Subcutaneous adipose tissue (tissue), 4 donors: Measurements from ENCODE around the gene VCAN. TPM values are rescaled to one million over a fixed set of nuclear protein-coding genes. Genes with fewer than 3 reads are reported as not detected.

Experiments used
- CTCF ChIP-seq: fragments of 450-650 bp; IDR thresholded peaks from one replicate; pipeline ENCODE4 v1.5.1; 2016; ENCODE audit warnings: low read depth, mild to moderate bottlenecking, control low read depth, antibody characterized with exemption, moderate library complexity
- total RNA-seq, 4 donors: library from RNA; depleted of rRNA; stranded (reverse); fragments of >200 nt; gene quantifications; one replicate each; pipeline ENCODE4 v1.1.0, GENCODE V29; 2016

Gene VCAN
- total RNA-seq, 4 donors from 2014 or later, result 101 to 308 (median 252) TPM

GRCh38 chr5:83562071-83562606 lies 90.6 kb downstream of the VCAN start:
- TF ChIP-seq CTCF, result no peak

DNA sequence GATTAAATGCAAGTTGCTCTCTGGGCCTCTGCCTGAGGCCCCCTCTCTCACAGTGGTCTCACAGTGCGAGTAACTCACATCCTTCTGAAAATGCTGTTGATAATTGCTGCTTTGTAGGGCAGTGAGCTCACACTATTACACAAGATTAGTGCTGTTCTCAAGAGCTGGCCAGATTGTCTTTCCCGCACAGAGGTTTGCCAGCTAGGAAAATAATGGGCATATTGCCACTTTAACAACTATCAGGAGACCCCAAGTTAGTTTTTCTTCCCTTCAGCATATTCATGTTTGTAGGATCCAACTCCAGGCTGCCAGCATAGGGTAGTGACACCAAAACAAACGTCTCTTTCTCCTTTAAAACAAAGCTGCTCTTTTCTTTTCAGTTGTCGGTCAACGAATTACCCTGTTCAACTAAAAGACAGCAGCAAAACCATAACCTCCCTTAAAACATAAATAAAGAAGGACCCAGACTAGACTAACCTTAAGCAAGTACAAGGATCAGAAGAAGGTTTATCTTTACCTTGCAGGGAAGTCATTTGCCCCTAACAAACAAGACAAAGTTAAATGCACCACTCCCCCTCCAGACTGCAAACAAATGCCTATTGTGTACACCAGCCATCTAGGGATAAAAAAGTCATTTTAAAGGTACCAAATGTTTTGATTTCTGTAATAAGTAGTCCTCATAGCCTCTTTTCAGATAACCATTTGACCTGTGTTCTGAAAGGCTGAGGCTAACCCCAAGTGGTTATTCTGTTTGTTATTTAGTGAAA lies 91.4 kb downstream of the VCAN start:
- TF ChIP-seq CTCF, result no peak

- no peak for TF ChIP-seq CTCF
These were observed 92.1 kb downstream of the VCAN start for GRCh38 chr5:83563631-83564030.

DNA sequence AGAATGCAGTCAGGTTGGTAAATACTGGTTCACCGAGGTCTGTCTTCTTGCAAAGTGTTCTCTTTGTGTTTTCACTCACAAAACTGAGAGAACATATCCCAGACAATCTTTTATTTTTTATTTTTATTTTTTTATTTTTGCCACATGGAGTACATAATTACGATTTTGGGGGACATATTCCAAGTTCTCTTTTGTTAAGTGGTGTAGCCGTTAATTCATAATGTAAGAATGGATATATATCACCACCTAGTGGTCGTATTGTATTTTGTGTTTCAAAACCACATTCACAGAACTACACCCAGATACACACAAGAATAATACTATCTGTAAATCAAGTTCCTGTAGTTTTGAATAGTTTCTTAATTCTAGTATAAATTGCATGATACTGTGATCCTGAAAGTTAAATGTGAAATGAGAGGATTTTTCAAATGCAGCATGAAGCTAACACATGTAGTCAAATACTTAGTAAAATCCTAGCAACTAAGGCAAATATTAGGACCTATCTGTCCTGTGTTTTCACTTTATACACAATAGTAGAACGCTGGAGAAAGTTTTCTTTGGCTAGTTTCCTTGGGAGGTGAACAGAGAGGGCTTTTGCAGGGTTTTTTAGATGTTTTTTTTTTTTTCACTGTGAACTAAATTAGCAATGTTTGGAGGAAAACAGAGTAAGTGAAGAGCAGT lies 92.7 kb downstream of the VCAN start:
- TF ChIP-seq CTCF, result no peak

DNA sequence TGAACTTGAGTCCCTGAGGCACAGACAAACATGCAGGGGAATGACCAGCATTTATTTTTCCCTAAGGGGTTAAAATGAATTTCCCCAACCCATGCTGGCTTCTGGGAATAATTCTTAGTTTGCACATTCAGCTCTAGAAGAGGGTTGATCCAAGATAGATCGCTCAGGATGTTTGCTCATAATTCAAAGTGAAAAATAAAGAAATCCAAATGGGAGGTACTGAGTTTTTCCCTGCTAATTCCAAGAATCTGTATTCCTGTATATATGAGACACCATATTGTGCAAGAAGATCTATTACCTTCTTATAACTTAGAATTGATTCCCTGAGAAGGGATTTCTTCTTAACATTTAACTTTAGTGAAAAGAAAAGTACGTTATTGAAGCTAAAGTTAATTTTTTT lies 96.2 kb downstream of the VCAN start:
- no peak for TF ChIP-seq CTCF

DNA sequence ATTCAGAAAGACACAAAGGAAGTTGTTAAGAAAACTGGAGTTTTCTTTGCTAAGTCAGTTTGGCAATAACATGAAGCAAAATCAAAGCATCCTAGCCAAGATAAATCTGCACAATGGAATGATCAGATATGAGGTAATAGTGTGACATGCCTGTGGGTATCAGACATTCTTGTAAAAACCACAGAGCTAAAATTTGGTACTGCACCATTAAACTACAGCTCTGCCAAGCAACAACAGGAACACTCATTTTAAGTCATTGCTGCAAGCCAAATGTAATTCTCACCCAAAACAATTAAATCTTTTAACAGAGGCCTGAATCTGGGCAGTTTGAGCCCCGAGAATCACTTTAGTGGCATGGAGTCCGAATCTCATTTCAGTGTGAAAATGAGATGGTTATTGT lies 96.6 kb downstream of the VCAN start:
- no peak for TF ChIP-seq CTCF

GRCh38 chr5:83570916-83571315 lies 99.4 kb downstream of the VCAN start:
- TF ChIP-seq CTCF, result no peak
